Trophoblast cell (in vitro differentiated cells and primary cell): Measurements from ENCODE around the gene PPP1R3D.

Experiments used
- DNase-seq, 2 donors: peaks; one replicate each; pipeline ENCODE4 v3.0.0-alpha.2; 2016
- H2AFZ ChIP-seq: 2 replicates; pipeline ENCODE4 v1.6.1; 2013; ENCODE audit warnings: low read length, moderate library complexity, mild to moderate bottlenecking; ENCODE audit not compliant: insufficient read depth, poor library complexity
- H2AK5ac ChIP-seq: 2 replicates; pipeline ENCODE4 v1.6.1; 2013; ENCODE audit warnings: mild to moderate bottlenecking, low read length
- H2BK120ac ChIP-seq: 2 replicates; pipeline ENCODE4 v1.6.1; 2013; ENCODE audit warnings: low read length, mild to moderate bottlenecking, moderate library complexity; ENCODE audit not compliant: insufficient read depth, poor library complexity
- H2BK12ac ChIP-seq: 2 replicates; pipeline ENCODE4 v1.6.1; 2013; ENCODE audit warnings: mild to moderate bottlenecking, low read length, moderate library complexity
- H2BK5ac ChIP-seq: 2 replicates; pipeline ENCODE4 v1.6.1; 2013; ENCODE audit warnings: low read length, low read depth, moderate library complexity, mild to moderate bottlenecking; ENCODE audit not compliant: poor library complexity
- H3K14ac ChIP-seq: 2 replicates; pipeline ENCODE4 v1.6.1; 2013; ENCODE audit warnings: mild to moderate bottlenecking, low read length
- H3K18ac ChIP-seq: 2 replicates; pipeline ENCODE4 v1.6.1; 2013; ENCODE audit warnings: mild to moderate bottlenecking, low read length
- H3K23ac ChIP-seq: 2 replicates; pipeline ENCODE4 v1.6.1; 2013; ENCODE audit warnings: low read length
- H3K27ac ChIP-seq: 2 replicates; pipeline ENCODE4 v1.5.1; 2013; ENCODE audit warnings: low read depth, mild to moderate bottlenecking, inconsistent platforms, low read length, moderate library complexity
- H3K27me3 ChIP-seq: 2 replicates; pipeline ENCODE4 v1.6.1; 2013; ENCODE audit warnings: inconsistent platforms, mild to moderate bottlenecking, low read length, moderate library complexity; ENCODE audit not compliant: insufficient read depth
- H3K36me3 ChIP-seq, 2 experiments: 1 replicate in 1 of 2; 2 replicates in 1 of 2; pipeline ENCODE4 v1.6.1; 2013; ENCODE audit warnings: low read length in 2 of 2, mild to moderate bottlenecking in 2 of 2, moderate library complexity in 1 of 2; ENCODE audit not compliant: insufficient read depth in 2 of 2, control insufficient read depth in 1 of 2
- H3K4ac ChIP-seq: 2 replicates; pipeline ENCODE4 v1.6.1; 2013; ENCODE audit warnings: low read depth, mild to moderate bottlenecking, low read length, moderate library complexity
- H3K4me1 ChIP-seq, 2 experiments: 1 replicate in 1 of 2; 2 replicates in 1 of 2; pipeline ENCODE4 v1.6.1; 2013; ENCODE audit warnings: low read length in 2 of 2, mild to moderate bottlenecking in 2 of 2, moderate library complexity in 1 of 2; ENCODE audit not compliant: insufficient read depth in 2 of 2, control insufficient read depth in 1 of 2
- H3K4me2 ChIP-seq: 2 replicates; pipeline ENCODE4 v1.6.1; 2013; ENCODE audit warnings: inconsistent platforms, mild to moderate bottlenecking, low read length, moderate library complexity
- H3K4me3 ChIP-seq: 2 replicates; pipeline ENCODE4 v1.5.1; 2013; ENCODE audit warnings: mild to moderate bottlenecking, low read depth, low read length, inconsistent platforms
- H3K79me1 ChIP-seq: one replicate; pipeline ENCODE4 v1.6.1; 2013; ENCODE audit warnings: low read length
- H3K79me2 ChIP-seq: 2 replicates; pipeline ENCODE4 v1.6.1; 2013; ENCODE audit warnings: low read length, mild to moderate bottlenecking; ENCODE audit not compliant: control insufficient read depth, insufficient read depth, poor library complexity
- H3K9ac ChIP-seq: 2 replicates; pipeline ENCODE4 v1.6.1; 2013; ENCODE audit warnings: mild to moderate bottlenecking, low read length
- H3K9me3 ChIP-seq: 2 replicates; pipeline ENCODE4 v1.6.1; 2013; ENCODE audit warnings: low read depth, mild to moderate bottlenecking, control low read depth, inconsistent platforms, low read length; ENCODE audit not compliant: insufficient read depth
- H4K12ac ChIP-seq: 2 replicates; pipeline ENCODE4 v1.6.1; 2013; ENCODE audit warnings: low read depth, mild to moderate bottlenecking, low read length, moderate library complexity
- H4K8ac ChIP-seq: 2 replicates; pipeline ENCODE4 v1.6.1; 2013; ENCODE audit warnings: low read depth, mild to moderate bottlenecking, low read length, moderate library complexity
- H4K91ac ChIP-seq: one replicate; pipeline ENCODE4 v1.6.1; 2013; ENCODE audit warnings: low read depth, mild to moderate bottlenecking, low read length, moderate library complexity
- WGBS: extraction: QIAGEN DNeasy Blood & Tissue Kit; methylation state at CpG from one replicate; pipeline ENCODE4 v1.1.7; 2013; ENCODE audit warnings: missing lambda C conversion rate; ENCODE audit not compliant: insufficient read length, insufficient coverage; ENCODE audit errors: extremely low coverage; 5-methylcytosine and 5-hydroxymethylcytosine counted together

PPP1R3D gene

DNA sequence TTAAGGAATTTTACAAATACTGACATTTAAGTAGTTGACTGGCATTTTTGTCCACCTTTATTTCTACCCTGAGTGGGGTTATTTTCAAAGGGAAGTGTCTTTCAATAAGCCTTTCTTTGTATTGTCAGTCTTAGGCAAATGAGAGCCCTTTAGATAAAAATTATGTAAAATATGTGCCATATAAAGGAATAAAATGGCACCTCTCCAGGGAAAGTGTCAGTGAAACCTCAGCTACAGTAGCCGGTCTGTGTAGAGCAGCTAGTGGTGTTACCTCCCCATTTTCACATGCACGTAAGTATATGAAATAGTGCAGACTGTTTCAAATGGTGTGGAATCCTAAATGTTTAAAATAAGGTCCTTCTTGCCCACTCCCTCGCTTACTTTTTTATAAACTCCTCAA, 5.1 kb upstream of the PPP1R3D start:
- H3K36me3 ChIP-seq: peaks cover 3 to 10% of the 10 kb centered on the region in 2 experiments
- H2BK5ac ChIP-seq: no peak overlapping the region
- peaks cover 2% of the 10 kb centered on the region for H3K79me2 ChIP-seq

DNA sequence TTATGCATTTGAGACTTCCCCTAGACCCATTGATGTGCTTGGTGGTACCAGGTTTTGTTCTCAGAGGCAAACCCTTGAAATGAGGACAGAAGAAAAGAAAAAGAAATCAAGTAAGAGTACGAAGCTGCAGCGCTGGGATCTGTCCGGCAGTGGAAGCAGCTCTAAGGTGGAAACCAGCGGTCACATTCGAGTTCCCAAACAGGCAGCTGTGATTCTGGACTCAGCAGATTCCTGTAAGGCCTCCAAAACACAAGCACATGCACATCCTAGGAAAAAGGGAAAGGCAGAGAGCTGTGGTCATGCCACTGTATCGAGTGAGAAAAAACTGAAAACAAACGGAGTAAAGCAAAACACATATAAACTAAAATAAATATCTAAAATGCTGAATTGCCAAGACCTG, 4.6 kb upstream of the PPP1R3D start:
- H3K18ac ChIP-seq: no peak overlapping the region
- H3K9ac ChIP-seq: no peak overlapping the region
- WGBS: no CpG with 5 or more reads among the region's 7 CpGs
- H2AFZ ChIP-seq: no peak overlapping the region
- H4K91ac ChIP-seq: no peak overlapping the region
- no peaks in the 10 kb centered on the region for H3K9me3 ChIP-seq
- no peak overlapping the region for H2BK120ac ChIP-seq
- no peak overlapping the region for H3K27ac ChIP-seq
- H3K27me3 ChIP-seq: no peaks in the 10 kb centered on the region
- H4K12ac ChIP-seq: no peak overlapping the region
- H3K4me1 ChIP-seq: peaks cover 0 to 2% of the 10 kb centered on the region in 2 experiments
- no peak overlapping the region for H3K4me3 ChIP-seq
- H3K23ac ChIP-seq: no peak overlapping the region
- H2BK5ac ChIP-seq: no peak overlapping the region
- H2AK5ac ChIP-seq: no peak overlapping the region
- peaks cover 3 to 10% of the 10 kb centered on the region in 2 experiments for H3K36me3 ChIP-seq
- no peak overlapping the region for H4K8ac ChIP-seq
- H2BK12ac ChIP-seq: no peak overlapping the region
- no peak overlapping the region for H3K14ac ChIP-seq
- peaks cover 3% of the 10 kb centered on the region for H3K79me2 ChIP-seq
- no peak for DNase-seq
- H3K79me1 ChIP-seq: peaks cover 9% of the 10 kb centered on the region
- no peak overlapping the region for H3K4me2 ChIP-seq
- no peak overlapping the region for H3K4ac ChIP-seq

More for the DNA sequence above, 5.1 kb upstream of the PPP1R3D start:
- H2BK120ac ChIP-seq: no peak overlapping the region
- no peak overlapping the region for H3K18ac ChIP-seq
- H3K4ac ChIP-seq: no peak overlapping the region
- H3K27me3 ChIP-seq: no peaks in the 10 kb centered on the region
- no peak overlapping the region for H3K23ac ChIP-seq
- no peak overlapping the region for H3K4me2 ChIP-seq
- no peak overlapping the region for H2AK5ac ChIP-seq
- H3K4me3 ChIP-seq: no peak overlapping the region
- no peak overlapping the region for H4K12ac ChIP-seq
- H3K27ac ChIP-seq: peak overlapping the region; percentile 47
- no peak overlapping the region for H2AFZ ChIP-seq
- H2BK12ac ChIP-seq: no peak overlapping the region
- no peak overlapping the region for H4K8ac ChIP-seq
- DNase-seq: no peak
- peak overlapping the region; percentile 24 for H4K91ac ChIP-seq
- no CpG with 5 or more reads among the region's 3 CpGs for WGBS
- H3K4me1 ChIP-seq: peaks cover 0 to 2% of the 10 kb centered on the region in 2 experiments
- H3K14ac ChIP-seq: no peak overlapping the region
- H3K9me3 ChIP-seq: no peaks in the 10 kb centered on the region
- peaks cover 7% of the 10 kb centered on the region for H3K79me1 ChIP-seq
- H3K9ac ChIP-seq: no peak overlapping the region

DNA sequence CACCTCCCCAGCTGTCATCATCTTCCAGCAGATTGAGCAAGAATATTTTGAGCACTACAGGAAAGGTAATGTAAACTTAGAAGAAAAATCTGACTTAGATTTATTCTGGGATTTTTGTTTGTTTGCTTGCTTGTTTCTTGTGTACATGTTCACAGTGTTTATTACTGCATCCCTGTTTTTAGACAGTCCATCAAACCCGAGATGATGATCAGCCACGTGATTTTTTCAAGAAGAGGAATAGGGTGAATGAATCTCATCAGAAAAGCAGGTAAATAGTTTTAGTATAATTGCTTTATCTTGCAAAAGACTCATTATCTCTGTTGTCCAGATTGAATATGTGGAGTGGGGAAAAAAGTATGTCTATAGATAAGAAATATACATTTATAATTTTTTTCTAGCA, 2.1 kb upstream of the PPP1R3D start:
- H3K23ac ChIP-seq: no peak overlapping the region
- H3K4me1 ChIP-seq: peaks cover 12 to 13% of the 10 kb centered on the region in 2 experiments
- no peak overlapping the region for H3K9ac ChIP-seq

DNA sequence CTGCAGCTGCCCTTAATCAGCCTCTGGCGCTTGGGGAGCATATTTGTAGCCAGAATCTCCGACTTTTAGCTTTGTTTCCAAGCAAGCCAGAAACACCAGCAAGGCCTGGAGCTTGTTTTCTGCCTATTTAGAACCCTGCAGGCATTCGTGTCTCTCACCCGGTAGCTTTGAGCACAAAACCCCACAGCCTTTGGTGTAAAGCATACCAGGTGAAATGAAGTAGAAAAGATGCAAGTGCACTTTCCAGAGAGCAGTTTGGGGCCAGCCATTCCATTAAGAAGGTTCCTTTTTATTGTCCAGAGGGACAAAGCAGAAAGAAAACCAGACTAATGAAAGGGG, 820 bp upstream of the PPP1R3D start:
- Histone ChIP-seq H3K27ac (peak overlapping the region; percentile 94), H3K36me3 (peaks cover 3 to 10% of the 10 kb centered on the region in 2 experiments), H3K4me3 (peak overlapping the region; percentile 73), H3K9ac (peak overlapping the region; percentile 42), H2AFZ (peak overlapping the region; percentile 67), H3K27me3 (no peaks in the 10 kb centered on the region), H4K8ac (peak overlapping the region; percentile 78), H4K91ac (peak overlapping the region; percentile 28), H3K4me2 (peak overlapping the region; percentile 79), H3K4ac (peak overlapping the region; percentile 12), H3K79me2 (peaks cover 5% of the 10 kb centered on the region), H3K23ac (no peak overlapping the region), H2BK5ac (peak overlapping the region; percentile 44), H2BK120ac (peak overlapping the region; percentile 38), H3K4me1 (peaks cover 12 to 13% of the 10 kb centered on the region in 2 experiments), H3K79me1 (peaks cover 13% of the 10 kb centered on the region), H2BK12ac (no peak overlapping the region), H2AK5ac (no peak overlapping the region), H3K18ac (peak overlapping the region; percentile 3), H3K14ac (peak overlapping the region; percentile 40), H3K9me3 (peaks cover 4% of the 10 kb centered on the region), H4K12ac (peak overlapping the region; percentile 60)
- no peak for DNase-seq
- WGBS: no CpG with 5 or more reads among the region's 4 CpGs

More for the DNA sequence above, 2.1 kb upstream of the PPP1R3D start:
- no peak overlapping the region for H2BK5ac ChIP-seq
- H3K36me3 ChIP-seq: peaks cover 3 to 10% of the 10 kb centered on the region in 2 experiments
- H4K8ac ChIP-seq: no peak overlapping the region
- H2BK120ac ChIP-seq: no peak overlapping the region
- peaks cover 13% of the 10 kb centered on the region for H3K79me1 ChIP-seq
- H3K18ac ChIP-seq: no peak overlapping the region
- peaks cover 5% of the 10 kb centered on the region for H3K79me2 ChIP-seq
- H2AFZ ChIP-seq: no peak overlapping the region
- H3K27ac ChIP-seq: no peak overlapping the region
- H4K91ac ChIP-seq: no peak overlapping the region
- H3K27me3 ChIP-seq: no peaks in the 10 kb centered on the region
- no peak overlapping the region for H4K12ac ChIP-seq
- no peak overlapping the region for H3K4me3 ChIP-seq
- no peak overlapping the region for H2AK5ac ChIP-seq
- H2BK12ac ChIP-seq: no peak overlapping the region
- H3K9me3 ChIP-seq: peaks cover 4% of the 10 kb centered on the region
- H3K4ac ChIP-seq: no peak overlapping the region
- WGBS: no CpG with 5 or more reads among the region's 2 CpGs
- no peak for DNase-seq
- H3K4me2 ChIP-seq: no peak overlapping the region
- no peak overlapping the region for H3K14ac ChIP-seq
